Loucy (cell line): Measurements from ENCODE around the gene UGT1A6.

Source experiments
- H2AFZ ChIP-seq: fragments of 200-600 bp; sonication (generic); 2 replicates; pipeline ENCODE4 v1.6.0; 2016; ENCODE audit warnings: antibody characterized with exemption, mild to moderate bottlenecking, low read length, moderate library complexity
- H3F3A ChIP-seq: fragments of 200-600 bp; 2 replicates; pipeline ENCODE4 v1.6.0; 2016; ENCODE audit warnings: antibody characterized with exemption, low read depth, mild to moderate bottlenecking
- H3K27me3 ChIP-seq: fragments of 200-600 bp; sonication (generic); 2 replicates; pipeline ENCODE4 v1.6.1; 2014; ENCODE audit warnings: low read length, mild to moderate bottlenecking; ENCODE audit not compliant: insufficient read depth, poor library complexity, severe bottlenecking
- H3K36me3 ChIP-seq: fragments of 200-600 bp; sonication (generic); 2 replicates; pipeline ENCODE4 v1.6.1; 2016; ENCODE audit warnings: low read length; ENCODE audit not compliant: insufficient read depth
- H3K4me1 ChIP-seq: fragments of 200-600 bp; sonication (generic); 2 replicates; pipeline ENCODE4 v1.5.1; 2014; ENCODE audit warnings: low read length, mild to moderate bottlenecking; ENCODE audit not compliant: insufficient read depth, poor library complexity, severe bottlenecking
- H3K4me2 ChIP-seq: fragments of 200-600 bp; sonication (generic); 2 replicates; pipeline ENCODE4 v1.6.0; 2014; ENCODE audit warnings: antibody characterized with exemption, low read length, low read depth, mild to moderate bottlenecking; ENCODE audit not compliant: poor library complexity, severe bottlenecking
- H3K4me3 ChIP-seq: fragments of 200-600 bp; sonication (generic); 2 replicates; pipeline ENCODE4 v1.5.1; 2014; ENCODE audit warnings: low read length, mild to moderate bottlenecking, mixed read lengths; ENCODE audit not compliant: poor library complexity, severe bottlenecking
- H3K79me2 ChIP-seq: fragments of 200-600 bp; sonication (generic); 2 replicates; pipeline ENCODE4 v1.6.1; 2014; ENCODE audit warnings: low read length; ENCODE audit not compliant: insufficient read depth
- H3K9ac ChIP-seq: fragments of 200-600 bp; sonication (generic); 2 replicates; pipeline ENCODE4 v1.6.0; 2014; ENCODE audit warnings: mild to moderate bottlenecking, low read depth, low read length, moderate library complexity; ENCODE audit not compliant: poor library complexity, severe bottlenecking
- H3K9me2 ChIP-seq: fragments of 200-600 bp; sonication (generic); replicated peaks from 2 replicates; pipeline ENCODE4 v1.6.1; 2016; ENCODE audit warnings: low read depth, low read length, mixed read lengths
- H3K9me3 ChIP-seq: fragments of 200-600 bp; sonication (generic); 2 replicates; pipeline ENCODE4 v1.6.1; 2014; ENCODE audit warnings: mild to moderate bottlenecking, antibody characterized with exemption, low read length, low read depth; ENCODE audit not compliant: insufficient read depth
- H4K20me1 ChIP-seq: fragments of 200-600 bp; sonication (generic); 2 replicates; pipeline ENCODE4 v1.6.0; 2014; ENCODE audit warnings: antibody characterized with exemption, low read length, mild to moderate bottlenecking; ENCODE audit not compliant: insufficient read depth, poor library complexity, severe bottlenecking
- CTCF ChIP-seq: fragments of 200-600 bp; sonication (generic); conservative IDR thresholded peaks from 2 replicates; pipeline ENCODE4 v1.5.1; 2014; ENCODE audit warnings: mild to moderate bottlenecking, antibody characterized with exemption, low read length
- EZH2phosphoT487 ChIP-seq: fragments of 200-600 bp; IDR thresholded peaks from 2 replicates; pipeline ENCODE4 v1.6.1; 2018; ENCODE audit warnings: antibody characterized with exemption, mild to moderate bottlenecking, moderate library complexity, borderline replicate concordance

UGT1A6 gene

DNA sequence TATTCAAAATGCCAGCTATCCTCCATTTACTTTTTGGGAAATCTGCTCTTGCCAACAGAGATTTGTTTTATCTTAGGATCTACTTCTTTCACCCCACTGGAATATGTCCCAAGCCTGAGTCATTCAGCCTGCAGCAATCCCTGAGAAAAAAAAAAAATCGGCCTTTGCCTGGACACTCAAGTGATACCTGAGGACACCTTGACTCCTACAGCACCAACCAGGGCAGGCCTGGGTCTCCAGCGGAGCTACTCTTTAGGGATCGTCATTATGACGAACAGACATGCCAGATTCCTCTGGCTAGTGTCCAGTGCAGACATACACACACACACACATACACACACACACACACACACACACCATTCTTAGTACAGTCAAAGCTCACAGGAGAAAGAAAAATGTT, 2.2 kb upstream of the UGT1A6 start:
- Histone ChIP-seq H3K27me3 (no peaks in the 10 kb centered on the region), H3K4me1 (no peaks in the 10 kb centered on the region), H3K9me3 (no peaks in the 10 kb centered on the region), H4K20me1 (no peaks in the 10 kb centered on the region), H3K4me2 (no peak overlapping the region), H3K9me2 (no peaks in the 10 kb centered on the region), H3F3A (no peaks in the 10 kb centered on the region), H3K9ac (no peak overlapping the region), H3K36me3 (no peaks in the 10 kb centered on the region), H2AFZ (no peak overlapping the region), H3K4me3 (no peak overlapping the region), H3K79me2 (no peaks in the 10 kb centered on the region)
- no peak for TF ChIP-seq EZH2phosphoT487
- TF ChIP-seq CTCF: no peak

- no peaks in the 10 kb centered on the region for H3F3A ChIP-seq
Observed at GRCh38 chr2:233691443-233692433, 952 bp upstream of the UGT1A6 start.

DNA sequence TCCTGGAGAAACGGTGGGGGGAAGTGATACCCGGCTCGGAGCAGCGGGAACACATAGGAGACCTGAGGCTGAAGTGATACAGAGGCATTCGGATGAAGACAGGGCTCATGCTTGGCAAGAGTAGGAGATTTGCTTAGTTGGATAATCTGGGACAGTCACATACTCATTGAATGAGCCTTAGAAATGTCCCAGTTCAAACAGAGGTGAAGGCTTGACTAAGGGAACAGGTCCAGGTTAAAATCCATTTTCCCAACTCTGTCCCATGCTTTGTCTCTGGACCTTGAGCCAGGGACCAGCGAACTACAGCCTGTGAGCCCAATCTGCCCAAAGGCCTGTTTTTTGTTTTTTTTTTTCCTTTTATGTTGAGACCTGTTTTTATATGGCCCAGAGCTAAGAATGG, 1.3 kb downstream of the UGT1A6 start:
- no peaks in the 10 kb centered on the region for H3F3A ChIP-seq
- no peak overlapping the region for H2AFZ ChIP-seq
- TF ChIP-seq EZH2phosphoT487: no peak
- no peak for TF ChIP-seq CTCF
- H3K36me3 ChIP-seq: no peaks in the 10 kb centered on the region
- H3K27me3 ChIP-seq: no peaks in the 10 kb centered on the region
- no peak overlapping the region for H3K4me2 ChIP-seq
- no peak overlapping the region for H3K4me3 ChIP-seq
- no peaks in the 10 kb centered on the region for H3K4me1 ChIP-seq
- H3K9me2 ChIP-seq: no peaks in the 10 kb centered on the region
- no peaks in the 10 kb centered on the region for H4K20me1 ChIP-seq
- H3K79me2 ChIP-seq: no peaks in the 10 kb centered on the region
- H3K9ac ChIP-seq: no peak overlapping the region
- H3K9me3 ChIP-seq: no peaks in the 10 kb centered on the region

More at GRCh38 chr2:233691443-233692433, 952 bp upstream of the UGT1A6 start:
- Histone ChIP-seq H3K9me2 (no peaks in the 10 kb centered on the region), H3K79me2 (no peaks in the 10 kb centered on the region), H3K4me1 (no peaks in the 10 kb centered on the region), H3K36me3 (no peaks in the 10 kb centered on the region), H3K27me3 (no peaks in the 10 kb centered on the region), H3K9ac (no peak overlapping the region), H2AFZ (no peak overlapping the region), H3K4me3 (no peak overlapping the region), H3K4me2 (no peak overlapping the region), H3K9me3 (no peaks in the 10 kb centered on the region), H4K20me1 (no peaks in the 10 kb centered on the region)
- TF ChIP-seq CTCF (no peak), EZH2phosphoT487 (no peak)
